HUES64 (cell line): ENCODE data around the gene PAX8.
A peak's percentile ranks its signal among the peaks of the same experiment; 100 is the strongest.

Source experiments
- H3K27ac ChIP-seq: 2 replicates; pipeline ENCODE4 v1.7.0; 2013; ENCODE audit warnings: low read depth, low read length, inconsistent platforms
- H3K27me3 ChIP-seq: 2 replicates; pipeline ENCODE4 v1.6.1; 2013; ENCODE audit warnings: mild to moderate bottlenecking, low read length; ENCODE audit not compliant: insufficient read depth
- H3K36me3 ChIP-seq: 2 replicates; pipeline ENCODE4 v1.6.1; 2013; ENCODE audit warnings: mild to moderate bottlenecking, low read length; ENCODE audit not compliant: insufficient read depth
- H3K4me1 ChIP-seq: 2 replicates; pipeline ENCODE4 v1.6.1; 2013; ENCODE audit warnings: mild to moderate bottlenecking, low read length, moderate library complexity; ENCODE audit not compliant: insufficient read depth
- H3K4me3 ChIP-seq: 2 replicates; pipeline ENCODE4 v1.5.1; 2013; ENCODE audit warnings: mild to moderate bottlenecking, low read length, moderate library complexity
- H3K9ac ChIP-seq: 2 replicates; pipeline ENCODE4 v1.6.1; 2013; ENCODE audit warnings: mild to moderate bottlenecking, low read depth, low read length
- H3K9me3 ChIP-seq: 2 replicates; pipeline ENCODE4 v1.6.1; 2013; ENCODE audit warnings: low read depth, low read length; ENCODE audit not compliant: insufficient read depth
- WGBS: fragments of 150-250, 120-280 bp; methylation state at CpG from one replicate; pipeline ENCODE4 v1.1.7; 2013; ENCODE audit warnings: missing lambda C conversion rate; 5-methylcytosine and 5-hydroxymethylcytosine counted together

Gene PAX8

GRCh38 chr2:113276761-113277425 lies 1.8 kb downstream of the PAX8 start:
- H3K9ac ChIP-seq = 0 out of 2 replicates have a peak overlapping the region, but pooled peaks have one; percentile 23
- peaks cover 100% of the 10 kb centered on the region for H3K27me3 ChIP-seq
- H3K9me3 ChIP-seq = no peaks in the 10 kb centered on the region
- peaks cover 15% of the 10 kb centered on the region; the same call in 1 of the 2 replicates for H3K4me1 ChIP-seq
- WGBS = 2% methylated on average over 41 of the region's 41 CpGs
- peak overlapping the region; percentile 54 for H3K4me3 ChIP-seq
- H3K27ac ChIP-seq = no peak overlapping the region
- no peaks in the 10 kb centered on the region for H3K36me3 ChIP-seq

DNA sequence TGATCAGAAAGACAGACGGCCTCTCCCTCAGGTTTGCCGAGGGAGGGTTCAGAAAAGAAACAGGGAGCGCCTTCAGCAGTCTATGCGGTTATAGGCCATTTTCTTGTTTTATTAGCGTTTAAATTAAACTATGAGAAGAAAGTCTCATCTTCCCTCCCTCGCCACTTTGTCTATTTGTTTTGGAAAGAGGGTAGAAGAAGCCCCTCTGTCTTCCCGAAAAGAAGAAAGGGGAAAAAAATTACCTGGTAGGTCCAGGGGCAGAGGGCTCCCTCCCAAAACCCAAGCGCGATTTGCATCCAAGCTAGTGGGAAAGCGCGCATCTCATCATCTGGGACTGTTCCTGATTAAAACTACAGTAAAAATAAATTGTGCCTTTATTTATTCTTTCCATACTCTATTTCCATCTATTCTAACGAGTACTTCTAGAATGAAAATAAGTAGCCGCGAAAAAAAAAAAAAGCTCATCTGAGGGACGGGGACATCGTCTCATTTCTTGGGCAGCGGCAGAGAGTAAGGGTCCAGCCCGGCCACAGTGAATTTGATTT lies 2.4 kb downstream of the PAX8 start:
- H3K9me3 ChIP-seq = no peaks in the 10 kb centered on the region
- H3K27me3 ChIP-seq = peaks cover 100% of the 10 kb centered on the region
- no peaks in the 10 kb centered on the region for H3K36me3 ChIP-seq
- H3K4me3 ChIP-seq = peak overlapping the region; percentile 54
- H3K27ac ChIP-seq = no peak overlapping the region
- WGBS = 4% methylated on average over 14 of the region's 18 CpGs
- H3K4me1 ChIP-seq = peaks cover 15% of the 10 kb centered on the region; the same call in 1 of the 2 replicates
- H3K9ac ChIP-seq = no peak overlapping the region

DNA sequence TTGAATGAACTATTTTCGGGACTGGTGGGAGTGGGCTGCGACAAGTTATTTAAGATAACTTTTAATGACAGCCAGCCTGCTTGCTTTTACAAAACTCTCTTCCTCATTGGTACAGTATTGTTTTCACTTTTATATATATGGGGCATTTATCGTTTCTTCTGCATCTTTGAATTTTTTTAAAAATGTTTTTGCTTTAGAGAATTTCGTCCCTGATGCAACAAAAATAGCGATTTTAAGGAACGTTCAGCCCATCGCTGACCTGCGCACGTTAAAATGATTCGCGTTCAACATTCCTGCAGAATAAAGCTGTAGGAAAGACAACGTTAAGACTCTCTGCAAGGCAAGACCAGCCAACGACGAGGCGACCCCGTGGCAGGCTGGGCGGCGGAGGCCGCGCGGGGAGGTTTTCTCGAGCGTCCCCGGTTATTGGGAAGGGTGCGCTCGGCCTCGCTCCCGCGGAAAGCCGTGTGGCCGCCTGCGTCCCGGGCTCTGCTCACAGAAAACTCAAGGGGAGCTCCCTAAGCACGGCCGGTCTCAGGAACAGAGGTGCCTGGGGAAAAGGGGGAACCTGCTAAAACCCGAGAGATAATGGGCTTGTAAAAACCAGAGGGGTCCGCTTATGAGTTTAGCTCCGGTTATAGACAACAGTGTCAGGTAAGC lies 3.0 kb downstream of the PAX8 start:
- Histone ChIP-seq H3K9me3 (no peaks in the 10 kb centered on the region), H3K4me3 (no peak overlapping the region; the same call in 1 of the 2 replicates), H3K36me3 (no peaks in the 10 kb centered on the region), H3K9ac (no peak overlapping the region), H3K27ac (no peak overlapping the region), H3K4me1 (peaks cover 15% of the 10 kb centered on the region; the same call in 1 of the 2 replicates), H3K27me3 (peaks cover 100% of the 10 kb centered on the region)
- 5% methylated on average over 38 of the region's 38 CpGs for WGBS

- no peak overlapping the region for H3K9ac ChIP-seq
- H3K27ac ChIP-seq = no peak overlapping the region
- H3K27me3 ChIP-seq = peaks cover 100% of the 10 kb centered on the region
- no peaks in the 10 kb centered on the region for H3K36me3 ChIP-seq
- H3K9me3 ChIP-seq = no peaks in the 10 kb centered on the region
- H3K4me1 ChIP-seq = peaks cover 15% of the 10 kb centered on the region; the same call in 1 of the 2 replicates
- H3K4me3 ChIP-seq = no peak overlapping the region
These were observed 4.3 kb downstream of the PAX8 start for GRCh38 chr2:113274432-113274831.

DNA sequence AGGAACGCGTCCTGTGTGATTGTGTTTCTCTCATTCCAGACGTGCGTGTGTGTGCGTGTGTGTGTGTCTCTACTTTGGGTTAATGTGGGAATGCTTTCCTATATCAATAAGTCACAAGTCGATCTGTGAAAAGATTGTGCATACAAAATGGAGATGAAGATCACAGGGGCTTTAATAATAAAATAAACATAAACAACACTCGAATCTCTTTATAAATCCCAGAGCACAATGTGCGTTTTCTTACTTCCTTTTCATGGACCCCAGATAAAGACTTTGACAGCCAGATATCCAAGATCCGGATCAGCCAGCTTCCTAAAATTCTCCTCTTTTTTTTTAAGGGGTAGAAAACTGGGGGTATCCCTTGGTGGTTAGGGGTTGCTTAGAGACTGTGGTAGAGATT lies 4.7 kb downstream of the PAX8 start:
- Histone ChIP-seq H3K9me3 (no peaks in the 10 kb centered on the region), H3K9ac (no peak overlapping the region), H3K36me3 (no peaks in the 10 kb centered on the region), H3K27ac (no peak overlapping the region), H3K4me3 (no peak overlapping the region), H3K4me1 (peaks cover 15% of the 10 kb centered on the region; the same call in 1 of the 2 replicates), H3K27me3 (peaks cover 100% of the 10 kb centered on the region)
- 63% methylated on average over 8 of the region's 9 CpGs for WGBS

GRCh38 chr2:113273027-113273551 lies 5.6 kb downstream of the PAX8 start:
- no peaks in the 10 kb centered on the region for H3K36me3 ChIP-seq
- H3K4me3 ChIP-seq = 0 out of 2 replicates have a peak overlapping the region, but pooled peaks have one; percentile 7
- WGBS = 9% methylated on average over 8 of the region's 8 CpGs
- no peak overlapping the region for H3K9ac ChIP-seq
- H3K4me1 ChIP-seq = peaks cover 15% of the 10 kb centered on the region; the same call in 1 of the 2 replicates
- H3K9me3 ChIP-seq = no peaks in the 10 kb centered on the region
- H3K27ac ChIP-seq = no peak overlapping the region
- peaks cover 92% of the 10 kb centered on the region for H3K27me3 ChIP-seq

DNA sequence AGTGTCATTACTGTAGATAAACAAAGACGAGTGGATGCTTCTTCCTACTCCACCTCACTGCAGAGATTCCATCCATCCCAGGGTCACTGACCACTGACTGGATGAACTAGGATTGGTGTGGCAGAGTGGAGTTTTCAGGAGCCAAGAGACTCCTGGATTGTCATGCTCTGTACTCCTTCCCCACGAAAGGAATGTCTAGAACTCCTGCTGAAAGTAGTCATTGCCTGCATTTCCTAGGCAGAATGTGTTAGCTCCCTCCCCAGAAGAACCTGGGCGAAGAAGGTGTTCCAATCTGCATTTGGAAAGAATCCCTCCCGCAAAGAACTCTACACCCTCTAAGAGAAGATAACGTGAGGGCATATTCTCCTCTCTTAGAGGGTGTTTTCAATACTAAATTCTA lies 6.2 kb downstream of the PAX8 start:
- no peaks in the 10 kb centered on the region for H3K36me3 ChIP-seq
- WGBS = 11% methylated on average over 2 of the region's 5 CpGs
- no peaks in the 10 kb centered on the region for H3K9me3 ChIP-seq
- H3K4me1 ChIP-seq = peaks cover 15% of the 10 kb centered on the region; the same call in 1 of the 2 replicates
- H3K27ac ChIP-seq = no peak overlapping the region
- peaks cover 86% of the 10 kb centered on the region for H3K27me3 ChIP-seq
- H3K4me3 ChIP-seq = 0 out of 2 replicates have a peak overlapping the region, but pooled peaks have one; percentile 7
- no peak overlapping the region for H3K9ac ChIP-seq

GRCh38 chr2:113268621-113269360 lies 9.9 kb downstream of the PAX8 start:
- Histone ChIP-seq H3K4me1 (peaks cover 6% of the 10 kb centered on the region; the same call in 1 of the 2 replicates), H3K27ac (no peak overlapping the region), H3K9me3 (no peaks in the 10 kb centered on the region), H3K9ac (no peak overlapping the region), H3K36me3 (no peaks in the 10 kb centered on the region), H3K27me3 (peaks cover 82% of the 10 kb centered on the region), H3K4me3 (no peak overlapping the region)
- 92% methylated on average over 4 of the region's 4 CpGs for WGBS

DNA sequence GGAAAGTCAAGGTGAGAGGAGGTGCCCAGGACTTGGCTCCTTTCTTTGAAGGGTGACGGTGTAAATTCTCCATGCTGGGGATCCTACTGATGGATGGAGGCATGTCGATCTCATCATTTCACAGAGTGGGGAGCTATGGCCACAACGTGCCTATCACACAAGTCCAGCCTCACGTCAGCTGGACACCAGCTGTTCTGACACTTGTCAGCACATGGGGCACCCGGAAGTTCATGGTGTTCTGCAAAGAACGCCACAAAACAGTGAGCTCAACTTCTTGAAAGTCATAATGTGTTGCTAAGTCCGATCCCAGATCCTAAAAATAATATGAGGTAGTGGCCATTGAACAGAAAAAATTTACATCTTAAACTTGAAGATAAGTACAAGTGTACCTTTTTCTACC lies 12.3 kb downstream of the PAX8 start:
- 92% methylated on average over 7 of the region's 7 CpGs for WGBS
- Histone ChIP-seq H3K4me3 (no peak overlapping the region), H3K36me3 (no peaks in the 10 kb centered on the region), H3K9me3 (no peaks in the 10 kb centered on the region), H3K27ac (no peak overlapping the region), H3K4me1 (no peaks in the 10 kb centered on the region), H3K9ac (no peak overlapping the region), H3K27me3 (peaks cover 64% of the 10 kb centered on the region)

DNA sequence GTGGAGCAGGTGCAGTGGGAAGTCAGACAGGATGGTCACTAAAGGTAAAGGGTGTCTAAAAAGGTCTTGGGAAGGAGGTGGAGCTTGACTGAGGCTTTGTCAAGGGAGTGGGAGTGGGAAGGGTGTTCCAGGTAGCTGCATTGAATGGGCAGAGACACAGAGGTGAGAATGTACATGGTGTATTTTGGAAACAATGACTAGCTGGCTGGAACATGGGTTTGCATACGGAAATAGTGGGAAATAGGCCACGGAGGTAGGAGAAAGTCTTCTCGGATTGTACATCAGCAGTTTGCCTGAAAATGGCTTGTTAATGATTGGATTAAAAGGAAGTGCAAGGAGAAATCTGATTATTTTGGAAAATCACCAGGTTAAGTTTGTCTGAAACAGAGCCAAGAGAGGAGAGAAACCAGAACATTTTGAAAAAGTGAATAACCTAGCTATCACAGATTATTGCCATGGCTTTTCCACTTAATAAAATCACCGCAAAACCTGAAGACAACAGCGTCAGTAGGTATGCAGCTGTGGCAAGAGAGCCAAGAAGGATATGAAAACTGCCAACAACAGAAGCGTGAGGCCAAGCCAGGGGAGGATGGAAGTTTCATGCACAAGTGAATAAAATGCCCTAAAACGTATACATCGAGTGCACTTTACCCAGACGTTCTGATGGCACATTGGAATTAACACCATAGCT lies 13.9 kb downstream of the PAX8 start:
- WGBS = 91% methylated on average over 9 of the region's 9 CpGs
- peaks cover 48% of the 10 kb centered on the region for H3K27me3 ChIP-seq
- H3K9ac ChIP-seq = no peak overlapping the region
- H3K4me3 ChIP-seq = no peak overlapping the region
- no peaks in the 10 kb centered on the region for H3K9me3 ChIP-seq
- H3K27ac ChIP-seq = no peak overlapping the region
- H3K4me1 ChIP-seq = no peaks in the 10 kb centered on the region
- no peaks in the 10 kb centered on the region for H3K36me3 ChIP-seq
